ENCODE results near the gene ABCD3. TPM values are rescaled to one million over a fixed set of nuclear protein-coding genes. Genes with fewer than 3 reads are reported as not detected.
"Not testable (repeated sequence)": the region's sequence is repeated elsewhere in the genome, so short reads cannot be mapped to it uniquely, and the experiment has no call there.

Gene ABCD3
- total and polyA plus RNA-seq, 2 donors = 24.7 to 81.9 TPM

DNA sequence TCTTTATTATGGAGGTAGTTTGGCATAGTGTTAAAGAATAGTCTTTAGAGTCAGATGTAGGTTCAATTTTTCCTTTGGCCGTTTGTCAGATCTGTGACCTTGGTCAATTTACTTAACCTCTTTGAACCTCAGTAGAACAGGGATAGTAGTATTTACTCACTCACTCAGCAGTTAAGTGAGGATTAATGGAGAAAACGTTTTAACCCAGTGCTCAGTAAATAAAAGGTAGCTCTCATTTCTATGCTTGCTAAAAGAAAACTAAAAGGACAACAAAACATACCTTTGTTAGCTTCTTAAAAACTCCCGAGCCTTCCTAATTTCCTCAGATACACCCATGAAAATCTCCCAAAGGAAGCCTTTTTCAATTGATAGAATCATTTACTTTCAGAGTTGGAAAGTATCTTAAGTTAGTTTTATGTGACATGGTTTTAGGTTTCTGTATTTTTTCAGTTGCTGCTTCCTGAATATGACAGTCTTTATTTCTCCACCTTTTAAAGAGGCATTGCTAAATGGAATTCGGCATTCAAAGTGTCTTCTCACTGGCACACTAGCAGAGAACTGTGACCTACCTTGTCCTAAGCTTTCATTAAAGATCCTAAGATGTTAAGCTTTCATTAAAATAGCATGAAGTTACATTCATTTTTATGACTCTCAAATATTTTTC lies 7.8 kb downstream of the ABCD3 start:
- Histone ChIP-seq H3K36me3 (ENCODE audit: insufficient read depth) (no peaks in the 10 kb centered on the region), H3K4me1 (ENCODE audit: insufficient read depth) (peaks cover 2% of the 10 kb centered on the region), H3K4me3 (ENCODE audit: low read depth, low read length) (no peak overlapping the region), H3K27ac (ENCODE audit: low read depth) (no peak overlapping the region)
- no peak for DNase-seq (ENCODE audit: extremely low spot score)
- 24% methylated on average over 4 of the region's 4 CpGs for WGBS

DNA sequence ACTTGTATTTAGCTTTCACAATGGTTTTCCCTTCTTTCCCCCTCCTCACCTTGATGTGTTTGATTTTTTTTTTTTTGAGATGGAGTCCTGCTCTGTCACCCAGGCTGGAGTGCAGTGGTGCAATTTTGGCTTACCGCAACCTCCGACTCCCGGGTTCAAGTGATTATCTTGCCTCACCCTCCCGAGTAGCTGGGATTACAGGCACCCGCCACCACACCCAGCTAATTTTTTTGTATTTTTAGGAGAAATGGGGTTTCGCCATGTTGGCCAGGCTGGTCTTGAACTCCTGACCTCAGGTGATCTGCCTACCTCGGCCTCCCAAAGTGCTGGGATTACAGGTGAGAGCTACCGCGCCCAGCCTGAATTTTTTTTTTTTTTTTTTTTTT lies 8.3 kb downstream of the ABCD3 start:
- H3K36me3 ChIP-seq (ENCODE audit: insufficient read depth); H3K27ac ChIP-seq (ENCODE audit: low read depth); H3K4me3 ChIP-seq (ENCODE audit: low read depth, low read length); DNase-seq (ENCODE audit: extremely low spot score); H3K4me1 ChIP-seq (ENCODE audit: insufficient read depth): not testable (repeated sequence)
- 96% methylated on average over 9 of the region's 9 CpGs for WGBS

DNA sequence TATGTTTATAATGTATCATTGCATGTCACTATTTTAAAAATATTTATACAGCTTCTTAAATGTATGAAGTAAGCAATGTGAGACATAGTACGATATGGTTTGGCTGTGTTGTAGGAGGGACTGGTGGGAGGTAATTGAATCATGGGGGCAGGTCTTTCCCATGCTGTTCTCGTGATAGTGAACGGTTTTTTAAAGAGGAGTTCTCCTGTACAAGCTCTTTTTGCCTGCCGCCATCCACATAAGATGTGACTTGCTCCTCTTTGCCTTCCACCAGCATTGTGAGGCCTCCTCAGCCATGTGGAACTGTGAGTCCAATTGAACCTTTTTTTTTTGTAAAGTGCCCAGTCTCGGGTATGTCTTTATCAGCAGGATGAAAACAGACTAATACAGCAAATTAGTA lies 10.3 kb downstream of the ABCD3 start:
- no peak for DNase-seq (ENCODE audit: extremely low spot score)
- H3K27ac ChIP-seq (ENCODE audit: low read depth) = no peak overlapping the region
- H3K36me3 ChIP-seq (ENCODE audit: insufficient read depth) = no peaks in the 10 kb centered on the region
- H3K4me1 ChIP-seq (ENCODE audit: insufficient read depth) = no peaks in the 10 kb centered on the region
- WGBS = 83% methylated on average over 5 of the region's 5 CpGs
- no peak overlapping the region for H3K4me3 ChIP-seq (ENCODE audit: low read depth, low read length)

DNA sequence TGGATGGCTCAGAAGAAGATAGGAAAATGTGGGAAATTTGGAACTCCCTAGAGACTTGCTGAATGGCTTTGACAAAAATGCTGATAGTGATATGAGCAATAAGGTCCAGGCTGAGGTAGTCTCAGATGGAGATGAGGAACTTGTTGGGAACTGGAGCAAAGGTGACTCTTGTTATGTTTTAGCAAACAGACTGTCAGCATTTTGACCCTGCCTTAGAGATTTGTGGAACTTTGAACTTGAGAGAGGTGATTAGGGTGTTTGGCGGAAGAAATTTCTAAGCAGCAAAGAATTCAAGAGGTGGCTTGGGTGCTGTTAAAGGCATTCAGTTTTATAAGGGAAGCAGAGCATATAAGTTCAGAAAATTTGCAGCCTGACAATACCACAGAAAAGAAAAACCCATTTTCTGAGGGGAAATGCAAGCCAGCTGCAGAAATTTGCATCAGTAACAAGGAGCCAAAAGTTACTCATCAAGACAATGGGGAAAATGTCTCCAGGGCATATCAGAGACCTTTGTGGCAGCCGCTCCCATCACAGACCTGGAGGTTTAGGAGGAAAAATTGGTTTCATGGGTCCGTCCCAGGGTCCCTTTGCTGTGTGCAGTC lies 10.8 kb downstream of the ABCD3 start:
- H3K4me3 ChIP-seq (ENCODE audit: low read depth, low read length); H3K36me3 ChIP-seq (ENCODE audit: insufficient read depth); H3K4me1 ChIP-seq (ENCODE audit: insufficient read depth); DNase-seq (ENCODE audit: extremely low spot score); H3K27ac ChIP-seq (ENCODE audit: low read depth): not testable (repeated sequence)
- WGBS = 98% methylated on average over 3 of the region's 3 CpGs

DNA sequence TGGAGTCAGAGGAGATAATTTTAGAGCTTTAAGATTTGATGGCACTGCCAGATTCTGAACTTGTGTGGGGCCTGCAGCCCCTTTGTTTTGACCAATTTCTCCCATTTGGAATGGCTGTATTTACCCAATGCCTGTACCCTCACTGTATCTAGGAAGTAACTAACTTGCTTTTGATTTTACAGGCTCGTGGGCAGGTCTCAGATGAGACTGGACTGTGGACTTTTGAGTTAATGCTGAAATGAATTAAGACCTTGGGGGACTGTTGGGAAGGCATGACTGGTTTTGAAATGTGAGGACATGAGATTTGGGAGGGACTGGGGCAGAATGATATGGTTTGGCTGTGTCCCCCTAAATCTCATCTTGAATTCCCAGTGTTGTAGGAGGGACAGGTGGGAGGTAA lies 11.9 kb downstream of the ABCD3 start:
- H3K36me3 ChIP-seq (ENCODE audit: insufficient read depth); H3K27ac ChIP-seq (ENCODE audit: low read depth); H3K4me1 ChIP-seq (ENCODE audit: insufficient read depth); DNase-seq (ENCODE audit: extremely low spot score); H3K4me3 ChIP-seq (ENCODE audit: low read depth, low read length): not testable (repeated sequence)
- 96% methylated on average over 1 of the region's 1 CpG for WGBS

DNA sequence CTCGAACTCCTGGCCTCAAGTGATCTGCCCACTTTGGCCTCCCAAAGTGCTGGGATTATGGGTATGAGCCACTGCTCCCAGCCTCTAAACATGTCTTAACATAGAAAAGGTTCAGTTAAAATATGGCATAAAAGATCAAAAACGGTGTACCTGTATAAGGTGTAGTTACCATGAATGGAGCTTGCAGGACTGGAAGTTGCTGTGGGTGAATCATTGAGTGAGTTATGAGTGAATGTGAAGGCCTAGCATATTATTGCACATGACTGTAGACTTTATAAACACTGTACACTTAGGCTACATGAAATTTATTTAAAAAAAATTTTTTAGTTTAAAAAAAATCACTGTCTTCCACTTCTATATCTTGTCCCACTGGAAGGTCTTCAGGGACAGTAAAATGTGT lies 15.7 kb downstream of the ABCD3 start:
- WGBS = 98% methylated on average over 2 of the region's 2 CpGs
- H3K27ac ChIP-seq (ENCODE audit: low read depth) = no peak overlapping the region

DNA sequence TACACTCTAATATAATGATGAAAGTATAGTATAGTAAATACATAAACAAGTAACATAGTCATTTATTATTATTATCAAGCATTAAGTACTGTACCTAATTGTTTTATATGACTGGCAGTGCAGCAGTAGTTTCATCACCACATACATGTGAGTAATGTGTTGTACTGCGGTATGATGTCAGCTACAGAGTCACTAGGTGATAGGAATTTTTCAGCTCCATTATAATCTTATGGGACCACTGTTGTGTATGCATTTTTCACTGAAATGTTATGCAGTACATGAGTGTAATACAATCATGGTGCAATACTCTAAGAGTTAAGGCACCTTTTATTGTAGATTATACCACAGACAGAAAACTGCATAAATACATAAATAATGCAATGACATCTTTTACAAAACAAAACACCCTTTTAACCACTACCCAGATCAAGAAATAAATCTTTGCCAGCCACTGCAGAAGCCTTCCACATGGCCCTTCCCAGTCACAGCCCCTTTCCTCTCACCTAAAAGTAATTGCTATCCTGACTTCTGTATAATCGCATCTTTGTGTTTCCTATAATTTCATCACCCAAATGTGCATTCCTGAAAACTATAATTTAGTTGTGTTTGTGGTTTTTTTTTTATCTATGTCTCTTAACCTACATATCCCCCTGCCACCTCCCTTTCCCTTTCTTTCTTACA lies 16.3 kb downstream of the ABCD3 start:
- no peaks in the 10 kb centered on the region for H3K36me3 ChIP-seq (ENCODE audit: insufficient read depth)
- no peak overlapping the region for H3K4me3 ChIP-seq (ENCODE audit: low read depth, low read length)
- H3K27ac ChIP-seq (ENCODE audit: low read depth) = no peak overlapping the region
- no peak for DNase-seq (ENCODE audit: extremely low spot score)
- WGBS = 93% methylated on average over 2 of the region's 2 CpGs
- H3K4me1 ChIP-seq (ENCODE audit: insufficient read depth) = no peaks in the 10 kb centered on the region

More for the DNA sequence above, 15.7 kb downstream of the ABCD3 start:
- Histone ChIP-seq H3K4me3 (ENCODE audit: low read depth, low read length) (no peak overlapping the region), H3K36me3 (ENCODE audit: insufficient read depth) (no peaks in the 10 kb centered on the region), H3K4me1 (ENCODE audit: insufficient read depth) (no peaks in the 10 kb centered on the region)
- no peak for DNase-seq (ENCODE audit: extremely low spot score)

DNA sequence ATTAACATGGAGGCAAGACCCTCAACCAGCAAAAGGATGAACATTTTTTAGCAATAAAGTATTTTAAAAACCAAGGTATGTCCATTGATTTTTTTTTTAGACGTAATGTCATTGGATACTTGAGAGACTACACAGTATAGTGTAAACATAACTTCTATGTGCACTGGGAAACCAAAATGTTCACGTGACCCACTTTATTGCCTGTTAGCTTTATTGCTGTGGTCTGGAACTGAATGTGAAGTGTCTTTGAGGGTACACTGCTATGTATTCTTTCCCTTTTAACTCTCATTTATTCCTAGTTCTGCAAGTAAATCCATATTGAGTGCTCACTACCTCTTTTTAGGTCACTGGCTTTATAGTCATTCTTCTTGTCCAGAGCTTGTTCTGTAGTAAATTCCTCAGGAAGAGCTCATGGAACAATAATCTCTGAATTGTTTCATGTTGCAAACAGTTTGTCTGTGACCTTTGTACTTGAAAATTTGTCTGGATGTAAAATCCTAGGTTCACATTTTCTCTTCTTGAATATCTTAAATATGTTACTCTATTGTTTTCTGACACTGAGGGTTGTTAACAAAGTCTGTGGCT lies 20.6 kb downstream of the ABCD3 start:
- H3K36me3 ChIP-seq (ENCODE audit: insufficient read depth) = no peaks in the 10 kb centered on the region
- H3K4me1 ChIP-seq (ENCODE audit: insufficient read depth) = no peaks in the 10 kb centered on the region
- 66% methylated on average over 2 of the region's 2 CpGs for WGBS
- DNase-seq (ENCODE audit: extremely low spot score) = no peak
- no peak overlapping the region for H3K27ac ChIP-seq (ENCODE audit: low read depth)
- no peak overlapping the region for H3K4me3 ChIP-seq (ENCODE audit: low read depth, low read length)

DNA sequence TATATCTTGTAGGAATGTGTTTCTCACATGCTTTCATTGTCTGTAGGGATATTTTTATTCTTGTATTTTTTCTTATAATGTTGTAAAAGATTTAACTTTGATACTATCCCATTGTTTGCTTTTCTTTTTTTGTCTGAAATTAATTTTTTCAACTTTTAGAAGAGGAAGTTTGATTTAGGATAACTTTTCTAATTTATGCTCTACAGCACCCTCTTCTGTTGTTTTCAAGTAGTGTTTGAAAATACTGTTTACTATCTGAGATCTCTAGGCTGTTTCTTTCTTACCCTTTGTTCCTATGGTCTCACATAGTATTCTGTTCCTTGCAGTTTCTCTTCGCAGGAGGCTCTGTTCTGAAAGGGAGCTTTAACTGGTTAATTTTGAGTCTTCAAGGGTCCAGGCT lies 21.9 kb downstream of the ABCD3 start:
- no peak for DNase-seq (ENCODE audit: extremely low spot score)
- no peaks in the 10 kb centered on the region for H3K36me3 ChIP-seq (ENCODE audit: insufficient read depth)
- H3K27ac ChIP-seq (ENCODE audit: low read depth) = no peak overlapping the region
- WGBS = 95% methylated on average over 1 of the region's 1 CpG
- H3K4me3 ChIP-seq (ENCODE audit: low read depth, low read length) = no peak overlapping the region
- H3K4me1 ChIP-seq (ENCODE audit: insufficient read depth) = no peaks in the 10 kb centered on the region

DNA sequence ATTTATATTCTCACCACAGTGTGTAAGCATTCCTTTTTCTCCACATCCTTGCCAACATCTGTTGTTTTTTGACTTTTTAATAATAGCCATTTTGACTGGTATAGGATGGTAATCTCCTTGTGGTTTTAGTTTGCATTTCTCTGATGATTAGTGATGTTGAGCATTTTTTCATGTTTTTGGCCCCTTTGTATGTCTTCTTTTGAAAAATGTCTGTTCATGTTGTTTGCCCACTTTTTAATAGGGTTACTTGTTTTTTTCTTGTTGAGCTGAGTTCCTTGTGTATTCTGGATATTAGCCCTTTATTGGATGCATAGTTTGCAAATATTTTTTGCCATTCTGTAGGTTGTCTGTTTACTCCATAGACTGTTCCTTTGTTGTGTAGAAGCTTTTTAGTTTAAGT lies 24.9 kb downstream of the ABCD3 start:
- not testable (repeated sequence) for DNase-seq (ENCODE audit: extremely low spot score); H3K4me3 ChIP-seq (ENCODE audit: low read depth, low read length); H3K36me3 ChIP-seq (ENCODE audit: insufficient read depth); H3K4me1 ChIP-seq (ENCODE audit: insufficient read depth); H3K27ac ChIP-seq (ENCODE audit: low read depth)

DNA sequence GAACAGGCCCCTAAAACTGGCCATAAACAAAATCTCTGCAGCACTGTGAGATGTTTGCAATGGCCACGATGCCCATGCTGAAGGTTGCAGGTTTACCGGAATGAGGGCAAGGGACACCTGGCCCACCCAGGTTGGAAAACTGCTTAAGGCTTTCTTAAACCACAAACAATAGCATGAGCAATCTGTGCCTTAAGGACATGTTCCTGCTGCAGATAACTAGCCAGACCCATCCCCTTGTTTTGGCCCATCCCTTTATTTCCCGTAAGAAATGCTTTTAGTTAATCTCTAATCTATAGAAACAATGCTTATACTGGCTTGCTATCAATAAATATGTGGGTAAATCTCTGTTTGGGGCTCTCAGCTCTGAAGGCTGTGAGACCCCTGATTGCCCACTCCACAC lies 26.6 kb downstream of the ABCD3 start:
- H3K27ac ChIP-seq (ENCODE audit: low read depth); H3K4me3 ChIP-seq (ENCODE audit: low read depth, low read length); H3K4me1 ChIP-seq (ENCODE audit: insufficient read depth); DNase-seq (ENCODE audit: extremely low spot score); H3K36me3 ChIP-seq (ENCODE audit: insufficient read depth): not testable (repeated sequence)
- 99% methylated on average over 3 of the region's 3 CpGs for WGBS

DNA sequence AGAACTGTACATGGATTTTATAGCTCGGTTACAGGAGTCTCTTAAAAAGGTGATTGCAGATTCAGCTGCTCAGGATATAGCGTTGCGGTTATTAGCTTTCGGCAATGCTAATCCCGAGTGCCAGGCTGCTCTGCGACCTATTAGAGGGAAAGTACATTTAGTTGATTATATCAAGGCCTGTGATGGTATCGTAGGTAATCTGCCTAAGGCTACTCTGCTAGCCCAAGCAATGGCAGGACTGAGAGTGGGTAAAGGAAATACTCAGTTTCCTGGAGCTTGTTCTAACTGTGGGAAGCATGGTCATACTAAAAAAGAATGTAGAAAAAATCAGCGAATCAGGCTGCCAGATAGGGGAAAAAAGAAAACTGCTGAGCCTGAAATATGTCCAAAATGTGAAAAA lies 27.5 kb downstream of the ABCD3 start:
- H3K4me1 ChIP-seq (ENCODE audit: insufficient read depth); H3K36me3 ChIP-seq (ENCODE audit: insufficient read depth); H3K4me3 ChIP-seq (ENCODE audit: low read depth, low read length); DNase-seq (ENCODE audit: extremely low spot score); H3K27ac ChIP-seq (ENCODE audit: low read depth): not testable (repeated sequence)
- WGBS = 97% methylated on average over 8 of the region's 8 CpGs

DNA sequence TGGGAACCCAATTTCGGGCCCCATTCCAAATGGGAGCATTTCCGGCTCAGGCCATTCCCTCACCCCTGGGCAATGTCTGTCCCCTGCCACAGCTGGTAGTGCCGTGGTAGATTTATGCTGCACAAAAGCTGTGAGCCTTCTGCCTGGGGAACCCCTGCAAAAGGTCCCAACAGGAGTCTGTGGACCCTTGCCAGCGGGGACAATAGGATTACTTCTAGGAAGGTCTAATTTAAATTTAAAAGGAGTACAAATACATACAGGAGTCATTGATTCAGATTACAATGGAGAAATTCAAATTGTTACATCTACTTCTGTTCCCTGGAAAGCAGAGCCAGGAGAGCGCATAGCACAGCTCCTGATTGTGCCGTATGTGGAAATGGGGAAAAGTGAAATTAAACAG lies 28.0 kb downstream of the ABCD3 start:
- DNase-seq (ENCODE audit: extremely low spot score); H3K27ac ChIP-seq (ENCODE audit: low read depth); H3K4me1 ChIP-seq (ENCODE audit: insufficient read depth); H3K36me3 ChIP-seq (ENCODE audit: insufficient read depth); H3K4me3 ChIP-seq (ENCODE audit: low read depth, low read length): not testable (repeated sequence)
- WGBS = 97% methylated on average over 6 of the region's 6 CpGs

DNA sequence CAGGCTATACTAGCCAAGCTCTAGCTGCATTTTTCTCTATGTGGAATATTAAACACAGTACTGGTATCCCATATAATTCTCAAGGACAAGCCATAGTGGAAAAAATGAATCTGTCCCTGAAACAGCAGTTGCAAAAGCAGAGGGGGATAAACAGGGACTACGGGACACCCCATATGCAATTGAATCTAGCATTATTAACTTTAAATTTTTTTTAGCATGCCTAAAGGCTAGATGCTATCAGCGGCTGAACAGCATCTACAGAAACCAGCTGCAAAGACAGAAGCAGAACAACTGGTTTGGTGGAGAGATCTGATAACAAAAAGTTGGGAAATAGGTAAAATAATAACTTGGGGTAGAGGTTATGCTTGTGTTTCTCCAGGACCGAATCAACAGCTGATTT lies 30.6 kb downstream of the ABCD3 start:
- H3K4me3 ChIP-seq (ENCODE audit: low read depth, low read length); H3K36me3 ChIP-seq (ENCODE audit: insufficient read depth); H3K27ac ChIP-seq (ENCODE audit: low read depth); H3K4me1 ChIP-seq (ENCODE audit: insufficient read depth); DNase-seq (ENCODE audit: extremely low spot score): not testable (repeated sequence)
- 95% methylated on average over 3 of the region's 3 CpGs for WGBS
